Measurements from ENCODE around the gene GALNT9. TPM values are rescaled to one million over a fixed set of nuclear protein-coding genes. Genes with fewer than 3 reads are reported as not detected.
"Not testable (repeated sequence)": the region's sequence is repeated elsewhere in the genome, so short reads cannot be mapped to it uniquely, and the experiment has no call there.

Gene GALNT9
- polyA plus RNA-seq, 1 of the 3 experiments (the other 2 are of a cell fraction), result not detected

DNA sequence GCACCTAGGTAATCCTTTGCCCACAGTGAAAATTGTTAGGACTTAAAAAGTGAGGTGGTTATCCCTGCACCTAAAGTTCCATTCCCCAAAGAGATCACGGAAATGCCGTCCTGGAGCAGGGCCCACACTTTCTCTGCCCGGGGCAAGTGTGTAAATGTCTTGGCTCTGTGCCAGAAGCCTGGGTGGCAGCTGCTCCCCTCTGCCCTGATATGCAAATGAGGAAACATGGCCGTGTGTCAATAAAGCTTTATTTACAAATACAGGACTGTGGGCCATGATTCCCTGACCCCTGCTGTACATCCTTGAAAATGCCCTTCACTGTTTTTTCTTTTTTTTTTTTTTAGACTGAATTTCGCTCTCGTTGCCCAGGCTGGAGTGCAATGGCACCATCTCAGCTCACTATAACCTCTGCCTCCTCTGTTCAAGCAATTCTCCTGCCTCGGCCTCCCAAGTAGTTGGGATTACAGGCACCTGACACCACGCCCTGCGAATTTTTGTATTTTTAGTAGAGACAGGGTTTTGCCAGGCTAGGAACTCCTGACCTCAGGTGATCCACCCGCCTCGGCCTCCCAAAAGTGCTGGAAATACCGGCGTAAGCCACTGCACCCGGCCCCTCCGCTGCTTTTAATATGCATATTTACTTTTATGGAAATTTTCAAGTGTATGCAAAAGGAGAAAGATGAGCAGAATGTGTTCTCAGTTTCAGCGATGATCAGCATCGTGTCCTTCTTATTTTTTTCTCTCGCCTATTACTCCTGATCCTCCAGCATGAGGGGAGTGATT is 75.5 kb downstream of the GALNT9 start (continued):
- TF ChIP-seq, protein P1, sequence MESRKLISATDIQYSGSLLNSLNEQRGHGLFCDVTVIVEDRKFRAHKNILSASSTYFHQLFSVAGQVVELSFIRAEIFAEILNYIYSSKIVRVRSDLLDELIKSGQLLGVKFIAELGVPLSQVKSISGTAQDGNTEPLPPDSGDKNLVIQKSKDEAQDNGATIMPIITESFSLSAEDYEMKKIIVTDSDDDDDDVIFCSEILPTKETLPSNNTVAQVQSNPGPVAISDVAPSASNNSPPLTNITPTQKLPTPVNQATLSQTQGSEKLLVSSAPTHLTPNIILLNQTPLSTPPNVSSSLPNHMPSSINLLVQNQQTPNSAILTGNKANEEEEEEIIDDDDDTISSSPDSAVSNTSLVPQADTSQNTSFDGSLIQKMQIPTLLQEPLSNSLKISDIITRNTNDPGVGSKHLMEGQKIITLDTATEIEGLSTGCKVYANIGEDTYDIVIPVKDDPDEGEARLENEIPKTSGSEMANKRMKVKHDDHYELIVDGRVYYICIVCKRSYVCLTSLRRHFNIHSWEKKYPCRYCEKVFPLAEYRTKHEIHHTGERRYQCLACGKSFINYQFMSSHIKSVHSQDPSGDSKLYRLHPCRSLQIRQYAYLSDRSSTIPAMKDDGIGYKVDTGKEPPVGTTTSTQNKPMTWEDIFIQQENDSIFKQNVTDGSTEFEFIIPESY (IDR thresholded peaks at IDR 0.05; ENCODE audit: borderline replicate concordance, low read depth), result no peak

DNA sequence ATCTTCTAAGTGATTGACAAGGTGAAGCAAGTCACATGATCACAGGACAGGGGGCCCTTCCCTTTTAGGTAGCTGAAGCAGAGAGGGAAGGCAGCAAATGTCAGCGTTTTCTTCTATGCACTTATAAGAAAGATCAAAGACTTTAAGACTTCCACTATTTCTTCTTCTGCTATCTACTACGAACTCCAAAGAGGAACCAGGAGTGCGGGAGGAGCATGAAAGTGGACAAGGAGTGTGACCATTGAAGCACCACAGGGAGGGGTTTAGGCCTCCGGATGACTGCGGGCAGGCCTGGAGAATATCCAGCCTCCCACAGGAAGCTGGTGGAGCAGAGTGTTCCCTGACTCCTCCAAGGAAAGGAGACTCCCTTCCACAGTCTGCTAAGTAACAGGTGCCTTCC is 76.4 kb downstream of the GALNT9 start:
- H3K4me1 ChIP-seq (ENCODE audit: control insufficient read depth in 1 of 2, insufficient read depth in 2 of 2, low read depth in 1 of 2, low read length in 1 of 2); H3K9me2 ChIP-seq; POLR2A ChIA-PET; DNase-seq; H3K27ac ChIP-seq (ENCODE audit: low read depth in 2 of 2, low read length in 1 of 2); H3K79me2 ChIP-seq (ENCODE audit: insufficient read depth); H3K4me3 ChIP-seq (ENCODE audit: low read depth in 2 of 2, low read length in 1 of 2); H3K4me2 ChIP-seq; H3K36me3 ChIP-seq (replicated peaks in 1 of 2; ENCODE audit: control insufficient read depth in 1 of 2, insufficient read depth in 2 of 2, low read length in 1 of 2); CTCF ChIA-PET; H2AFZ ChIP-seq (ENCODE audit: low read depth); H3K9me3 ChIP-seq; H3K9ac ChIP-seq; H3F3A ChIP-seq (replicated peaks; ENCODE audit: insufficient read depth); H4K20me1 ChIP-seq (ENCODE audit: insufficient read depth): not testable (repeated sequence)
- H3K27me3 ChIP-seq (ENCODE audit: insufficient read depth), result peaks cover 69% of the 10 kb centered on the region
- 33% methylated on average over 3 of the region's 5 CpGs for WGBS (ENCODE audit: low lambda C conversion rate)

DNA sequence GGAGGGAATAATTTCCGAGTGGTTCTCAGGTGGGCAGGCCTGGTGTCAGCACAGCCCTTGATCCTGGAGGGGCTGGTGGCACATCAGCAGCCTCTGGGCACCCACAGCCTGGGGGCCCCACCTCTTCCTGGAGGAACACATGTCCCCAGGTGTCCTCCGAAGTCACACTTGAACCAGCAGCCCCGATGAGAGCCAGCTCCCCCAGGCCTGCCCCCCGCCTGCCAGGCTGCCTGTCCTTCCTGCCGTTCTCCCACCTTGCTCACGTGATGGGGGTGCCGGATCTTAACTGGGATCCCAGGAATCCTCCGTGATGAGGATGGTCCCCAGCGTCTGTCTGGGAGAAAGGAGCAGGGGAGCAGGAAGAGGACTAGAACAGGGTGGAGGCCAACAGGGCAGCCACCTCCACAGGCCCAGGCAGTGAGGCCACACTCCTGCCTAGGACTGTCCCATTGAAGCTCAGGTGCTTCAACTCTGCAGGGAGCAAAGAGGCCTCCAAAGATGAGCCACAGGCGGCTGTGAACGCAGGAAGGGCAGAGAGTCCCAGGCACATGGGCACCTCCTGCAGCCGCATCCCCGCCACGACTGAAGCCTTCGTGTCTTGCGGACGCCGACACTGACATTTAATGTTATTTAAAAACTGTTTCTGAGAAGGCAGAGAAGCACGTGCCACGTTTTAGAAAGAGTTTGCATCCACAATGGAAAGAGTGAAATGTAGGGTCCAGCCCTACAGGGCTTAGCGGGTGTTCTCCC is 77.5 kb downstream of the GALNT9 start:
- no peaks in the 10 kb centered on the region for H3K9me3 ChIP-seq
- H3K36me3 ChIP-seq (replicated peaks in 1 of 2; ENCODE audit: control insufficient read depth in 1 of 2, insufficient read depth in 2 of 2, low read length in 1 of 2), result no peaks in the 10 kb centered on the region
- POLR2A ChIA-PET, result no interaction called here
- DNase-seq, result no peak
- no peak overlapping the region for H3K27ac ChIP-seq (ENCODE audit: low read depth in 2 of 2, low read length in 1 of 2)
- no peak overlapping the region for H3K4me2 ChIP-seq
- H3F3A ChIP-seq (replicated peaks; ENCODE audit: insufficient read depth), result no peaks in the 10 kb centered on the region
- CTCF ChIA-PET, result no interaction called here
- no peaks in the 10 kb centered on the region for H3K4me1 ChIP-seq (ENCODE audit: control insufficient read depth in 1 of 2, insufficient read depth in 2 of 2, low read depth in 1 of 2, low read length in 1 of 2)
- no peaks in the 10 kb centered on the region for H4K20me1 ChIP-seq (ENCODE audit: insufficient read depth)
- no peak for TF ChIP-seq SIN3A (IDR thresholded peaks at IDR 0.05; ENCODE audit: borderline replicate concordance, low read depth, low read length)
- TF ChIP-seq, protein P2, sequence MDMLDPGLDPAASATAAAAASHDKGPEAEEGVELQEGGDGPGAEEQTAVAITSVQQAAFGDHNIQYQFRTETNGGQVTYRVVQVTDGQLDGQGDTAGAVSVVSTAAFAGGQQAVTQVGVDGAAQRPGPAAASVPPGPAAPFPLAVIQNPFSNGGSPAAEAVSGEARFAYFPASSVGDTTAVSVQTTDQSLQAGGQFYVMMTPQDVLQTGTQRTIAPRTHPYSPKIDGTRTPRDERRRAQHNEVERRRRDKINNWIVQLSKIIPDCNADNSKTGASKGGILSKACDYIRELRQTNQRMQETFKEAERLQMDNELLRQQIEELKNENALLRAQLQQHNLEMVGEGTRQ (IDR thresholded peaks at IDR 0.05; ENCODE audit: borderline replicate concordance, low read depth, low read length), result no peak
- no peak for TF ChIP-seq POLR2AphosphoS5 (IDR thresholded peaks at IDR 0.05; ENCODE audit: low read depth, low read length)
- no peak for TF ChIP-seq CHD2 (IDR thresholded peaks at IDR 0.05; ENCODE audit: low read length, partially characterized antibody)
- no peak for TF ChIP-seq TEAD4 (IDR thresholded peaks at IDR 0.05; ENCODE audit: borderline replicate concordance, insufficient read depth)
- TF ChIP-seq GATA2 (CRISPR knock-in tag; IDR thresholded peaks at IDR 0.05), result no peak
- no peak for TF ChIP-seq TAF1 (IDR thresholded peaks at IDR 0.05; ENCODE audit: borderline replicate concordance, low read depth, low read length)
- TF ChIP-seq, protein P1 (IDR thresholded peaks at IDR 0.05; ENCODE audit: borderline replicate concordance, low read depth), result no peak
- TF ChIP-seq EZH2phosphoT487 (IDR thresholded peaks at IDR 0.05; ENCODE audit: borderline replicate concordance, low read depth), result no peak
- no peak for TF ChIP-seq ELF1 (IDR thresholded peaks at IDR 0.05)
- no peak for TF ChIP-seq FOXJ3 (CRISPR knock-in tag; IDR thresholded peaks at IDR 0.05)
- peaks cover 69% of the 10 kb centered on the region for H3K27me3 ChIP-seq (ENCODE audit: insufficient read depth)
- no peaks in the 10 kb centered on the region for H3K9me2 ChIP-seq
- no peaks in the 10 kb centered on the region for H3K79me2 ChIP-seq (ENCODE audit: insufficient read depth)
- no peak overlapping the region for H2AFZ ChIP-seq (ENCODE audit: low read depth)
- H3K4me3 ChIP-seq (ENCODE audit: low read depth in 2 of 2, low read length in 1 of 2), result no peak overlapping the region
- no peak overlapping the region for H3K9ac ChIP-seq
- WGBS (ENCODE audit: low lambda C conversion rate), result 24% methylated on average over 13 of the region's 21 CpGs

Measured in SK-N-SH (cell line).